Mesendoderm (in vitro differentiated cells): ENCODE data around the gene EFCAB10.

Source experiments
- DNase-seq: peaks from one replicate; pipeline ENCODE4 v3.0.0; 2013
- H2AK5ac ChIP-seq: 2 replicates; pipeline ENCODE4 v1.6.1; 2013; ENCODE audit warnings: low read length, inconsistent platforms
- H2BK120ac ChIP-seq: 2 replicates; pipeline ENCODE4 v1.6.1; 2013; ENCODE audit warnings: low read depth, mild to moderate bottlenecking, low read length, moderate library complexity, mixed read lengths
- H2BK15ac ChIP-seq: replicated peaks from 2 replicates; pipeline ENCODE4 v1.6.1; 2013; ENCODE audit warnings: low read depth, mild to moderate bottlenecking, moderate library complexity
- H2BK5ac ChIP-seq: 2 replicates; pipeline ENCODE4 v1.6.1; 2013; ENCODE audit warnings: low read length, inconsistent platforms
- H3K18ac ChIP-seq: 2 replicates; pipeline ENCODE4 v1.6.1; 2013; ENCODE audit warnings: mild to moderate bottlenecking, low read length, mixed read lengths
- H3K23ac ChIP-seq: one replicate; pipeline ENCODE4 v1.6.1; 2013; ENCODE audit warnings: low read length
- H3K27ac ChIP-seq: 2 replicates; pipeline ENCODE4 v1.5.1; 2013; ENCODE audit warnings: low read depth, mild to moderate bottlenecking, inconsistent platforms, low read length, moderate library complexity
- H3K27me3 ChIP-seq: 2 replicates; pipeline ENCODE4 v1.6.1; 2013; ENCODE audit warnings: low read length, control low read depth, mild to moderate bottlenecking, inconsistent platforms; ENCODE audit not compliant: insufficient read depth, poor library complexity
- H3K36me3 ChIP-seq: 2 replicates; pipeline ENCODE4 v1.6.1; 2013; ENCODE audit warnings: low read length, inconsistent platforms; ENCODE audit not compliant: control insufficient read depth, insufficient read depth
- H3K4ac ChIP-seq: one replicate; pipeline ENCODE4 v1.6.1; 2013; ENCODE audit warnings: low read depth, mild to moderate bottlenecking, low read length, moderate library complexity
- H3K4me1 ChIP-seq: 2 replicates; pipeline ENCODE4 v1.6.1; 2013; ENCODE audit warnings: low read depth, low read length, inconsistent platforms; ENCODE audit not compliant: control insufficient read depth
- H3K4me2 ChIP-seq: 2 replicates; pipeline ENCODE4 v1.6.1; 2013; ENCODE audit warnings: low read length
- H3K4me3 ChIP-seq: 2 replicates; pipeline ENCODE4 v1.5.1; 2013; ENCODE audit warnings: mild to moderate bottlenecking, low read length
- H3K56ac ChIP-seq: one replicate; pipeline ENCODE4 v1.6.1; 2013; ENCODE audit warnings: low read length
- H3K79me1 ChIP-seq: 2 replicates; pipeline ENCODE4 v1.6.1; 2013; ENCODE audit warnings: low read length, inconsistent platforms
- H3K79me2 ChIP-seq: 2 replicates; pipeline ENCODE4 v1.6.1; 2013; ENCODE audit warnings: mild to moderate bottlenecking, low read length; ENCODE audit not compliant: control insufficient read depth, insufficient read depth
- H3K9ac ChIP-seq: 2 replicates; pipeline ENCODE4 v1.6.1; 2013; ENCODE audit warnings: low read length, inconsistent platforms
- H4K5ac ChIP-seq: one replicate; pipeline ENCODE4 v1.6.1; 2013; ENCODE audit warnings: low read length
- H4K8ac ChIP-seq: one replicate; pipeline ENCODE4 v1.6.1; 2013; ENCODE audit warnings: low read depth, mild to moderate bottlenecking, control low read depth, low read length, moderate library complexity
- WGBS: extraction: QIAGEN DNeasy Blood & Tissue Kit; methylation state at CpG from one replicate; pipeline ENCODE4 v1.1.7; 2013; ENCODE audit warnings: low lambda C conversion rate, missing lambda C conversion rate; ENCODE audit not compliant: insufficient coverage; ENCODE audit errors: extremely low coverage; 5-methylcytosine and 5-hydroxymethylcytosine counted together

EFCAB10 gene

DNA sequence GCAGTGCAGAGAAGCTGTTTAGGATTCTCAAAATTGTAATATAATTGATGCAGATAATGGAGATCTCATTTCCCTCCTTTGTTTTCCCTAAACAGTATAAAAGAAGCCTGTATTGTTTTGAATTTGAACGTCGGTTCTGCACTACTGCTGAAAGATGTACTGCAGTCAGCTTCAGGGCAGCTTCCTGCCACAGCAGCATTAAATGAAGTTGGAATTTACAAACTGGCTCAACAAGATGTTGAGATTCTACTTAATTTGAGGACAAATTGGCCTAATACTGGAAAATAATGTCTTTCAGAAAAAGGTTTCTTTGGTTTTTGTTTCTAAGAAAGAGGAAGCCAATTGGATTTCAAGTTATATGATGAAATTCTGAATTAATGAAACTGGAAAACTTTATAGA lies 14.3 kb downstream of the EFCAB10 start:
- H3K4me1 ChIP-seq: no peaks in the 10 kb centered on the region
- no peak overlapping the region for H2BK15ac ChIP-seq
- H3K23ac ChIP-seq: no peak overlapping the region
- H3K4me2 ChIP-seq: no peak overlapping the region
- no peak overlapping the region for H3K4ac ChIP-seq
- no peak overlapping the region for H2AK5ac ChIP-seq
- H3K18ac ChIP-seq: no peak overlapping the region
- no peak overlapping the region for H2BK120ac ChIP-seq
- H3K9ac ChIP-seq: no peak overlapping the region
- H3K79me1 ChIP-seq: no peaks in the 10 kb centered on the region
- no peak overlapping the region for H3K27ac ChIP-seq
- no peaks in the 10 kb centered on the region for H3K27me3 ChIP-seq
- no peak overlapping the region for H3K56ac ChIP-seq
- no peak overlapping the region for H4K8ac ChIP-seq
- H2BK5ac ChIP-seq: no peak overlapping the region
- DNase-seq: no peak
- H4K5ac ChIP-seq: no peak overlapping the region
- no peaks in the 10 kb centered on the region for H3K36me3 ChIP-seq
- H3K79me2 ChIP-seq: no peaks in the 10 kb centered on the region
- no CpG with 5 or more reads among the region's 2 CpGs for WGBS
- H3K4me3 ChIP-seq: no peak overlapping the region

GRCh38 chr7:105565190-105565589 lies 16.1 kb downstream of the EFCAB10 start:
- H3K4me1 ChIP-seq: no peaks in the 10 kb centered on the region
- no peak overlapping the region for H3K27ac ChIP-seq

GRCh38 chr7:105559926-105560325 lies 21.4 kb downstream of the EFCAB10 start:
- DNase-seq: no peak
- H3K79me2 ChIP-seq: no peaks in the 10 kb centered on the region
- H2BK5ac ChIP-seq: no peak overlapping the region
- no peak overlapping the region for H3K9ac ChIP-seq
- H3K36me3 ChIP-seq: no peaks in the 10 kb centered on the region
- no peak overlapping the region for H3K23ac ChIP-seq
- no peak overlapping the region for H3K4me2 ChIP-seq
- no peak overlapping the region for H4K8ac ChIP-seq
- no peaks in the 10 kb centered on the region for H3K79me1 ChIP-seq
- H3K4ac ChIP-seq: no peak overlapping the region
- H3K27me3 ChIP-seq: no peaks in the 10 kb centered on the region
- H3K4me3 ChIP-seq: no peak overlapping the region
- no peak overlapping the region for H2AK5ac ChIP-seq
- no peak overlapping the region for H2BK120ac ChIP-seq
- H3K4me1 ChIP-seq: no peaks in the 10 kb centered on the region
- H3K56ac ChIP-seq: no peak overlapping the region
- no peak overlapping the region for H4K5ac ChIP-seq
- no peak overlapping the region for H3K27ac ChIP-seq
- WGBS: no CpG with 5 or more reads among the region's 1 CpG
- H2BK15ac ChIP-seq: no peak overlapping the region
- H3K18ac ChIP-seq: no peak overlapping the region

More at GRCh38 chr7:105565190-105565589, 16.1 kb downstream of the EFCAB10 start:
- no CpG with 5 or more reads among the region's 4 CpGs for WGBS
- Histone ChIP-seq H2AK5ac (no peak overlapping the region), H3K79me2 (no peaks in the 10 kb centered on the region), H3K18ac (no peak overlapping the region), H4K5ac (no peak overlapping the region), H3K9ac (no peak overlapping the region), H3K23ac (no peak overlapping the region), H3K27me3 (no peaks in the 10 kb centered on the region), H3K4me2 (no peak overlapping the region), H2BK5ac (no peak overlapping the region), H3K4ac (no peak overlapping the region), H3K79me1 (no peaks in the 10 kb centered on the region), H3K4me3 (no peak overlapping the region), H3K56ac (no peak overlapping the region), H2BK15ac (no peak overlapping the region), H2BK120ac (no peak overlapping the region), H4K8ac (no peak overlapping the region), H3K36me3 (no peaks in the 10 kb centered on the region)
- DNase-seq: no peak

DNA sequence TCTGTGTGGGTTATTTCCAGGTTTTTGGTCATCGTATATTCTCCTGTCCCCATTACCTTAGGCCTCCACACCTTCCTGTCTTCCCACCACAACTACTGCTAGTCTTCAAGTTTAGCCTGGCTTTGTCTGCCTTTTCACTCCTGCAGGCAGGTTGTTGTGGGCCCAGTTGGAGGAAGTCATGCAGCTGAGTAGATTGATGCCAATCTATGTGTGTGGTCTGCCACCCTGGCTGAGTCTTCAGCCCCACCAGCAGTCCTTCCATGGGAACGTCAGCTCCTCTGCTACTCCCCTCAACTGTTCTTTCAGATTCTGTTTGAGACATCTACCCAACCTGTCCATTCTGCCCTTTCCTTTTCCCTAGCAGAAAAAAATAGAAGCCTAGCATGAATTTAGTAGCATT lies 43.0 kb downstream of the EFCAB10 start:
- DNase-seq: no peak
- H3K36me3 ChIP-seq: peaks cover 2% of the 10 kb centered on the region

DNA sequence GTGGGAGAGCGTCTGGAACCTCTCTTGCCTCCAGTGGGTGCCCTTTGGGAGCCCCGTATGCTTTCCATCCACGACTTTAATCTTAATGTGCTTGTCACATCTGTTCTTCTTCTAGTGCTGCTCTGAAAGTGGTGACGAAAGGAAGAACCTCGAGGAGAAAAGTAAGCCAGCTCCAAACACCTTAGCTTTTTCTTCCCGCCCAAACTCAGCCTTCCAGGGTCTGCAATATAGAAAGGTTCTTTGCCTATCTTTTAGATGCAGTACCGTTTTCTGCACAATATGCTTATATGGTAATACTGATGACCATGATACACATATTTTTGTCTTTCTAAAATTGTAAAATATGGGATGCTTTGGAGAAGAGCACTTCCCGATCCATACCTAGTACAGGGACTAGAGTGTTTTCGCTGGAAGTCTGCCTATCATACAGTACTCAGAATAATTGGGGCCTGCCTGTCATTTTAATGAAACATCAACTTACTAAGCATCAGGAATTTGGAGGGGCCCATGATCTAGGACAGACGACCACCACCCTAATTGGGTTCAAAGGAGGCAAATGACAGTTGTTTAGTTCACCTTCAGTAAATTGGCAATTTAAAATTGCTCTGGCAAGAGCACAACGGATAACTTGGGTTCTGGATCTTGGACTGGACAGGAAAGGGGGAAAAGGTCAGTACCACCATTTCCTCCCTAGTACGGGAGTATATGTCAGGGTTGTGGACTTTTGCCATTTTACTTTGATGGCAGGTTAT lies 48.4 kb downstream of the EFCAB10 start:
- Histone ChIP-seq H3K4me2 (peak overlapping the region; percentile 87), H2BK15ac (no peak overlapping the region), H3K9ac (peak overlapping the region; percentile 85), H3K4me3 (peak overlapping the region; percentile 88), H3K36me3 (no peaks in the 10 kb centered on the region), H2BK120ac (no peak overlapping the region), H3K4ac (no peak overlapping the region), H3K27me3 (no peaks in the 10 kb centered on the region), H4K5ac (no peak overlapping the region), H3K4me1 (peaks cover 2% of the 10 kb centered on the region), H3K27ac (no peak overlapping the region), H3K23ac (peak overlapping the region; percentile 30), H3K18ac (no peak overlapping the region), H3K56ac (peak overlapping the region; percentile 95), H4K8ac (no peak overlapping the region), H3K79me2 (peaks cover 10% of the 10 kb centered on the region), H2AK5ac (no peak overlapping the region), H2BK5ac (no peak overlapping the region), H3K79me1 (peaks cover 7% of the 10 kb centered on the region)
- no peak for DNase-seq
- WGBS: no CpG with 5 or more reads among the region's 12 CpGs

More for the DNA sequence above, 43.0 kb downstream of the EFCAB10 start:
- no CpG with 5 or more reads among the region's 2 CpGs for WGBS
- Histone ChIP-seq H2BK5ac (no peak overlapping the region), H2AK5ac (no peak overlapping the region), H2BK15ac (no peak overlapping the region), H3K27ac (no peak overlapping the region), H3K4me1 (no peaks in the 10 kb centered on the region), H3K4me3 (no peak overlapping the region), H3K4me2 (no peak overlapping the region), H3K4ac (no peak overlapping the region), H3K9ac (no peak overlapping the region), H4K5ac (no peak overlapping the region), H3K56ac (no peak overlapping the region), H3K23ac (no peak overlapping the region), H4K8ac (no peak overlapping the region), H3K27me3 (no peaks in the 10 kb centered on the region), H2BK120ac (no peak overlapping the region), H3K79me2 (peaks cover under 1% of the 10 kb centered on the region), H3K18ac (no peak overlapping the region), H3K79me1 (peaks cover 2% of the 10 kb centered on the region)
